HepG2 (cell line): Measurements from ENCODE around the gene MREG. TPM values are rescaled to one million over a fixed set of nuclear protein-coding genes. Genes with fewer than 3 reads are reported as not detected.

Experiments
- ATAC-seq: fragments of 200-7000 bp; cut with Tn5 transposase; 3 replicates; pipeline ENCODE4 v1.9.1; 2020; ENCODE audit warnings: mild to moderate bottlenecking, moderate library complexity
- BruUV-seq: library from RNA; stranded (reverse); fragments of 400-500 nt; replicated peaks from 2 replicates; lab custom pipeline; 2021; lab: Mats Ljungman, UMichigan
- CTCF ChIA-PET: fragments of 300-600 bp; formaldehyde crosslinking; extraction: SDS; loops from one replicate; lab custom pipeline; 2021; ENCODE audit warnings: low total read pairs, inconsistent platforms, low intra/inter-chr PET ratio; lab: Yijun Ruan, JAX
- POLR2A ChIA-PET: fragments of 350-600 bp; sonication (Branson Sonifier 250); formaldehyde crosslinking; loops from one replicate; lab custom pipeline; 2020; ENCODE audit warnings: antibody characterized with exemption, inconsistent platforms; lab: Yijun Ruan, JAX
- DNase-seq: peaks from one replicate; pipeline ENCODE4 v3.0.0-alpha.2; 2015; ENCODE audit warnings: low spot score
- FAIRE-seq: peaks from 3 replicates; lab custom pipeline; 2011; peaks lifted over from hg19 to GRCh38; lab: Jason Lieb, UNC
- H2AFZ ChIP-seq: one replicate; pipeline ENCODE4 v1.6.1; 2011; ENCODE audit warnings: low read length, inconsistent platforms
- H3K27ac ChIP-seq: fragments of 300-600 bp; 3 replicates; pipeline ENCODE4 v1.8.0; 2011; ENCODE audit warnings: mixed run types, mild to moderate bottlenecking, mixed read lengths, low read length, inconsistent platforms; ENCODE audit not compliant: insufficient read depth; ENCODE audit errors: extremely low read length
- H3K27me3 ChIP-seq, 2 experiments: fragments of 200-600 bp in 1 of 2; 2 replicates in 1 of 2; 3 replicates in 1 of 2; pipeline versions ENCODE4 v1.6.0 to v1.8.0; 2011; ENCODE audit warnings: low read length in 2 of 2, mild to moderate bottlenecking in 2 of 2, moderate library complexity in 2 of 2, inconsistent platforms in 1 of 2; ENCODE audit not compliant: insufficient read depth in 2 of 2, control insufficient read depth in 1 of 2
- H3K36me3 ChIP-seq, 2 experiments: fragments of 200-600 bp in 1 of 2; replicated peaks in 1 of 2; 2 replicates in 1 of 2; 3 replicates in 1 of 2; pipeline versions ENCODE4 v1.5.1 to v1.8.0; 2011; ENCODE audit warnings: low read length in 2 of 2, inconsistent platforms in 1 of 2; ENCODE audit not compliant: insufficient read depth in 2 of 2, control insufficient read depth in 1 of 2
- H3K4me1 ChIP-seq: 2 replicates; pipeline ENCODE4 v1.5.1; 2012; ENCODE audit warnings: low read length, inconsistent platforms; ENCODE audit not compliant: insufficient read depth
- H3K4me2 ChIP-seq: 2 replicates; pipeline ENCODE4 v1.6.0; 2011; ENCODE audit warnings: low read depth, low read length, inconsistent platforms
- H3K4me3 ChIP-seq, 3 experiments: fragments of 200-600 bp in 1 of 3; sonication (generic), shearing (Covaris generic) in 1 of 3; replicated peaks in 1 of 3; 2 replicates each; pipeline ENCODE4 v1.5.1; 2011 to 2016; ENCODE audit warnings: low read length in 3 of 3, inconsistent platforms in 2 of 3, low read depth in 2 of 3, mild to moderate bottlenecking in 2 of 3, control low read depth in 1 of 3, mixed read lengths in 1 of 3; ENCODE audit not compliant: insufficient read depth in 1 of 3
- H3K79me2 ChIP-seq: one replicate; pipeline ENCODE4 v1.6.1; 2011; ENCODE audit warnings: low read length, inconsistent platforms; ENCODE audit not compliant: insufficient read depth
- H3K9ac ChIP-seq: 2 replicates; pipeline ENCODE4 v1.6.0; 2011; ENCODE audit warnings: mild to moderate bottlenecking, low read depth, low read length, inconsistent platforms; ENCODE audit not compliant: insufficient read depth
- H3K9me3 ChIP-seq: 2 replicates; pipeline ENCODE4 v1.5.1; 2012; ENCODE audit warnings: mild to moderate bottlenecking, low read length
- H4K20me1 ChIP-seq: 2 replicates; pipeline ENCODE4 v1.6.0; 2011; ENCODE audit warnings: inconsistent platforms, mild to moderate bottlenecking, low read length, moderate library complexity; ENCODE audit not compliant: insufficient read depth
- GATA4 ChIP-seq: sonication (generic); IDR thresholded peaks from 2 replicates; pipeline ENCODE4 v1.6.1; 2016; ENCODE audit warnings: antibody characterized with exemption, low read depth, borderline replicate concordance
- IRF2 ChIP-seq: IDR thresholded peaks from 2 replicates; pipeline ENCODE4 v1.6.1; 2018; ENCODE audit warnings: missing genetic modification reagents, missing compliant biosample characterization
- KLF9 ChIP-seq: IDR thresholded peaks from 2 replicates; pipeline ENCODE4 v1.6.1; 2016; ENCODE audit warnings: low read depth
- SMARCC2 ChIP-seq: fragments of 450-650 bp; IDR thresholded peaks from 2 replicates; pipeline ENCODE4 v1.6.1; 2017; ENCODE audit warnings: antibody characterized with exemption, mild to moderate bottlenecking
- SRY ChIP-seq: sonication (generic); formaldehyde crosslinking; IDR thresholded peaks from 2 replicates; pipeline ENCODE4 v1.8.0; 2022; ENCODE audit warnings: mild to moderate bottlenecking, missing genetic modification reagents
- ZBTB8A ChIP-seq: sonication (generic); formaldehyde crosslinking; IDR thresholded peaks from 2 replicates; pipeline ENCODE4 v1.4.0; 2020; ENCODE audit warnings: mild to moderate bottlenecking, low read depth, missing genetic modification reagents, borderline replicate concordance
- ZNF451 ChIP-seq: sonication (generic); formaldehyde crosslinking; IDR thresholded peaks from 2 replicates; pipeline ENCODE4 v1.5.0; 2020; ENCODE audit warnings: mild to moderate bottlenecking, missing genetic modification reagents
- ZNF605 ChIP-seq: sonication (generic); formaldehyde crosslinking; IDR thresholded peaks from 2 replicates; pipeline ENCODE4 v1.8.0; 2022; ENCODE audit warnings: mild to moderate bottlenecking, missing genetic modification reagents
- ZSCAN25 ChIP-seq: sonication (generic); formaldehyde crosslinking; IDR thresholded peaks from 2 replicates; pipeline ENCODE4 v1.8.0; 2022; ENCODE audit warnings: mild to moderate bottlenecking, missing genetic modification reagents
- WGBS: methylation state at CpG from one replicate; pipeline ENCODE4 v1.1.6; 2017; ENCODE audit warnings: low lambda C conversion rate; 5-methylcytosine and 5-hydroxymethylcytosine counted together
- in situ Hi-C: cut with HindIII; loops from 2 replicates; pipeline ENCODE4 v1.10.0; 2017; ENCODE audit warnings: low pct_unique_long_range_greater_than_20kb; ENCODE audit not compliant: extremely low pct_ligation_motif_present
- intact Hi-C: fragments of 100-400 bp; cut with micrococcal nuclease; formaldehyde crosslinking; loops from one replicate; pipeline ENCODE4 v1.10.0; 2022; ENCODE audit not compliant: unreplicated experiment
- polyA plus RNA-seq, 8 experiments: library from polyadenylated mRNA; depleted of rRNA in 3 of 8; stranded (reverse) in 7 of 8; unstranded in 1 of 8; fragments of >200 nt; fragmentation: Illumina TruSeq in 4 of 8; extraction: Trizol in 4 of 8; gene quantifications; 2 replicates each; pipeline versions ENCODE4 v1.2.1 to v1.2.3, GENCODE V29; 2011 to 2016; ENCODE audit warnings: low read depth in 4 of 8, missing spikeins in 1 of 8, mixed read lengths in 1 of 8; ENCODE audit not compliant: insufficient read depth in 1 of 8
- total RNA-seq, 5 experiments: library from RNA; depleted of rRNA; stranded (reverse); fragments of >200 nt; fragmentation: Illumina TruSeq; extraction: Trizol; gene quantifications; 2 replicates each; pipeline ENCODE4 v1.2.3, GENCODE V29; 2016; ENCODE audit warnings: low read depth in 1 of 5
- TF ChIP-seq, protein P1 (sequence below): sonication (generic); formaldehyde crosslinking; IDR thresholded peaks from 2 replicates; pipeline ENCODE4 v1.9.0; 2022; ENCODE audit warnings: missing genetic modification reagents, mild to moderate bottlenecking, borderline replicate concordance
- TF ChIP-seq, protein P2 (sequence below): sonication (generic); formaldehyde crosslinking; IDR thresholded peaks from 2 replicates; pipeline ENCODE4 v1.5.1; 2020; ENCODE audit warnings: mild to moderate bottlenecking, moderate library complexity, missing genetic modification reagents

The MREG gene
- total and polyA plus RNA-seq, 2 of the 13 experiments (the other 11 are each of a cell fraction or from before 2014, with no cell fraction given) = 7.5 to 23.3 TPM

GRCh38 chr2:216004697-216005283 is 8.6 kb downstream of the MREG start:
- peaks cover 2% of the 10 kb centered on the region; the same call in 1 of the 2 replicates for H4K20me1 ChIP-seq
- peaks cover 41% of the 10 kb centered on the region for H3K4me1 ChIP-seq
- H2AFZ ChIP-seq = no peak overlapping the region
- TF ChIP-seq IRF2 (CRISPR knock-in tag) = no peak
- TF ChIP-seq, protein P1, sequence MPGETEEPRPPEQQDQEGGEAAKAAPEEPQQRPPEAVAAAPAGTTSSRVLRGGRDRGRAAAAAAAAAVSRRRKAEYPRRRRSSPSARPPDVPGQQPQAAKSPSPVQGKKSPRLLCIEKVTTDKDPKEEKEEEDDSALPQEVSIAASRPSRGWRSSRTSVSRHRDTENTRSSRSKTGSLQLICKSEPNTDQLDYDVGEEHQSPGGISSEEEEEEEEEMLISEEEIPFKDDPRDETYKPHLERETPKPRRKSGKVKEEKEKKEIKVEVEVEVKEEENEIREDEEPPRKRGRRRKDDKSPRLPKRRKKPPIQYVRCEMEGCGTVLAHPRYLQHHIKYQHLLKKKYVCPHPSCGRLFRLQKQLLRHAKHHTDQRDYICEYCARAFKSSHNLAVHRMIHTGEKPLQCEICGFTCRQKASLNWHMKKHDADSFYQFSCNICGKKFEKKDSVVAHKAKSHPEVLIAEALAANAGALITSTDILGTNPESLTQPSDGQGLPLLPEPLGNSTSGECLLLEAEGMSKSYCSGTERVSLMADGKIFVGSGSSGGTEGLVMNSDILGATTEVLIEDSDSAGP (CRISPR knock-in tag) = no peak
- TF ChIP-seq SMARCC2 = no peak
- no peak for TF ChIP-seq SRY (CRISPR knock-in tag)
- no peak for TF ChIP-seq ZBTB8A (CRISPR knock-in tag)
- no peak for TF ChIP-seq GATA4
- TF ChIP-seq KLF9 (CRISPR knock-in tag) = no peak
- no peak for TF ChIP-seq ZNF451
- no peak for TF ChIP-seq ZSCAN25 (CRISPR knock-in tag)
- TF ChIP-seq, protein P2, sequence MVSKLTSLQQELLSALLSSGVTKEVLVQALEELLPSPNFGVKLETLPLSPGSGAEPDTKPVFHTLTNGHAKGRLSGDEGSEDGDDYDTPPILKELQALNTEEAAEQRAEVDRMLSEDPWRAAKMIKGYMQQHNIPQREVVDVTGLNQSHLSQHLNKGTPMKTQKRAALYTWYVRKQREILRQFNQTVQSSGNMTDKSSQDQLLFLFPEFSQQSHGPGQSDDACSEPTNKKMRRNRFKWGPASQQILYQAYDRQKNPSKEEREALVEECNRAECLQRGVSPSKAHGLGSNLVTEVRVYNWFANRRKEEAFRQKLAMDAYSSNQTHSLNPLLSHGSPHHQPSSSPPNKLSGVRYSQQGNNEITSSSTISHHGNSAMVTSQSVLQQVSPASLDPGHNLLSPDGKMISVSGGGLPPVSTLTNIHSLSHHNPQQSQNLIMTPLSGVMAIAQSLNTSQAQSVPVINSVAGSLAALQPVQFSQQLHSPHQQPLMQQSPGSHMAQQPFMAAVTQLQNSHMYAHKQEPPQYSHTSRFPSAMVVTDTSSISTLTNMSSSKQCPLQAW (CRISPR knock-in tag) = no peak
- no peak for TF ChIP-seq ZNF605 (CRISPR knock-in tag)
- H3K9ac ChIP-seq = no peak overlapping the region
- 94% methylated on average over 3 of the region's 3 CpGs for WGBS
- in situ Hi-C loops = no loop called here
- no peak overlapping the region for H3K4me2 ChIP-seq
- no peak for ATAC-seq
- no peak for DNase-seq
- CTCF ChIA-PET = no interaction called here
- peaks cover 8 to 20% of the 10 kb centered on the region in 2 experiments for H3K36me3 ChIP-seq
- no peaks in the 10 kb centered on the region for H3K27me3 ChIP-seq
- no peak overlapping the region for H3K4me3 ChIP-seq
- FAIRE-seq = no peak
- no peak overlapping the region for H3K27ac ChIP-seq
- H3K79me2 ChIP-seq = peaks cover 48% of the 10 kb centered on the region
- H3K9me3 ChIP-seq = no peaks in the 10 kb centered on the region
- no TSS peak for BruUV-seq
- POLR2A ChIA-PET = interaction anchor here (0.7 kb wide), 1 partner anchor 17 kb away, joined by 3 read pairs; no protein-coding TSS in a partner anchor
- intact Hi-C loops = no loop called here
